NCI-H2081 treated with DMSO at 0.1 percent for 48 hours (cell line): ENCODE results near the gene ATAD2B.
"Not testable (repeated sequence)": the region's sequence is repeated elsewhere in the genome, so short reads cannot be mapped to it uniquely, and the experiment has no call there.

Experiments
- DNase-seq: peaks from one replicate; lab custom pipeline; 2025; lab: John Stamatoyannopoulos, UW

ATAD2B gene

DNA sequence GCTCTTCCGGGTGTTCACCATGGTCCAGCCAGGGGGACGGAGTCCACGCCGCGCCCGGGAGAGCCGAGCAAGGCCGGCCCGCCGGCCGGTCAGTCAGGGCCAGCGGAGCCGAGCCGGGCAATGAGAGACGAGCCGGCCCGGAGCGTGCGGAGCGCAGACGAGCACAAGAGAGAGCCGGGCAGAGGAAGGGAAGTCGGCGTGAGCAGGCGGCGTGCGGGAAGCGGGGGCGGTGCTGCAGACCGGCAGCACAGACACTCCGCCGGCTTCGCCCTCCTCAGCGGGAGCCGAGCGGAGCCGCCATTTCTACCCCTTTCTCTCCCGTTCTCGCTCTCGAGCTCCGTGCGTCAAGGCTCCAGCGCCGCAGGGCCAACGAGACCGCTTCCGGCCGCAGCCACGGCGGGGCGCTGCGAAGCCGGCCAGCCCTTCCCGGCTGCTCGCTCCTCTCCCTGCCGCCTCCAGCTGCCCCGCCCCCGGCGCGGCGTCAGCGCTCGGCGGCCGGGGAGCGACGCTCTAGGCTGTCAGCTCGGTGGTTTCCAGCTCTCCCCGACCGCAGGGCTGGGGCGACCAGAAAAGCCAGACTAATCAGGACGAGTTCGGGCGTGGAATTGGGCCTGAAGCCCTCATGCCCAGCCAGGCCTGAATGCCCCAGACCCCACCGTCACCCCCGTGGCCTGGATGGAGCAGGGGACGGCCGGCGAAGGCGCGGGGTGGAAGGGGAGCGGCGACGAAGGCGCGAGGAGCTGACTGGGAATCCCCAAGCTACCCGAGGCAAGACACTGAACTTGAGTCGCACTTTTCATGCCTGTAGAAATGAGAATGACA is at the start of gene ATAD2B:
ATAD2B (minus strand) TSS at position 374 of the 822 bp plus-strand sequence; CDS start at position 21, 353 bp downstream.
- peak; percentile 85 for DNase-seq

DNA sequence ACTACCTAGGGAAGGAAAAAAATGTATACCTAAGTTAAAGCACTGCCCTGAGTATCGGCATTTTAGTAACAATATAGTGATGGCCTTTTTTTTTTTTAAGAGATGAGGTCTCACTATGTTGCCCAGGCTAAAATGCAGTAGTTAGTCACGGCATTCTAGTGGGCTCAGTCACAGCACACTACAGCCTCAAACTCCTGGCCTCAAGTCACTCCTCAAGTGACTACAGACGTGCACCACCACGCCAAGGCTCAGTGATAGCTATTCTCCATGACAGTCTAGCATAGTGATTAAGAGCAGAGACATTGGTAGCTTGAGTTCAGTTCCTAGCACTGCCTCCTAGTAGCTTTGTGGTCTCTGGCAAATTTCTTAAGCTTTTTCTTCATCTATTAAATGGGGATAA is 40.9 kb upstream of the ATAD2B start:
- no peak for DNase-seq

DNA sequence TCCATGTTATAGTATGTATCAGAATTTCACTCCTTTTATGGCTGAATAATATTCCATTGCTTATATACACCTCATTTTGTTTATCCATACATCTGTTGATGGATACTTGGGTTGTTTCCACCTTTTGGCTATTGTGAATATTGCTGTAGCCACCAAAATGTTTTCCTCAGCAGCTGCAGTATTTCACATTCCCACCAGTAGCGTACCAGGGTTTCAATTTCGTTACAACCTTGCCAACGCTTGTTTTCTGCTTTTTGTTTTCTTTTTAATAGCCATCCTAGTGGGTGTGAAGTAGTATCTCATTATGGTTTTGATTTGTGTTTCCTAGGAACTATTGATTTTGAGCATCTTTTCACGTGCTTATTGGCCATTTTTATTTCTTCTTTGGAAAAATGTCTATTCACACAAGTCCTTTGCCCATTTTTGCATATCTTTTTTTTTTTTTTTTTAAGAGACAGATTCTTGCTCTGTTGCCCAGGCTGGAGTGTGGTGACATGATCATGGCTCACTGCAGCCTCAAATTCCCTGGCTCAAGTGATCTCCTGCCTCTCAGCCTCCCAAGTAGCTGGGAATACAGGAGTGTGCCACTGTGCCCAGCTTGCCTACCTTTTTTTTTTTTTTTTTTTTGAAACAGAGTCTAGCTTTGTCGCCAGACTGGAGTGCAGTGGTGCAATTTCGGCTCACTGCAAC is 27.5 kb upstream of the ATAD2B start:
- no peak for DNase-seq

DNA sequence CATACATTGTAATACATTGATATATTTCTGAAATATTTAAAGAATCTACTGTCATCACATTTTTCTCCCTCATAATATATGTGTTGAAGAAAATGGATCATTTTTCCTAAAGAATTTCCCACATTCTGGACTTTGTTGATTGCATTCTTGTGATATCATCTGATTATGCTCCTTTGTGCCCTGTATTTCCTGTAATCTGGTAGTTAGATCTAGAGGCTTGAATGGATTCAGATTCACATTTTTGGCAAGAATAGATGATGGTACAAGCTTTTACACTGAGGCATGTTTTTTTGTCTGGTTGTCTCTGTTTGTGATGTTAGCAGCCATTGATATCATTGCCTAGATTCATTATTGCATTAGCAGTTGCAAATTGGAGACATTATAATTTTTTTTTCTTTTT is 26.7 kb upstream of the ATAD2B start:
- no peak for DNase-seq

DNA sequence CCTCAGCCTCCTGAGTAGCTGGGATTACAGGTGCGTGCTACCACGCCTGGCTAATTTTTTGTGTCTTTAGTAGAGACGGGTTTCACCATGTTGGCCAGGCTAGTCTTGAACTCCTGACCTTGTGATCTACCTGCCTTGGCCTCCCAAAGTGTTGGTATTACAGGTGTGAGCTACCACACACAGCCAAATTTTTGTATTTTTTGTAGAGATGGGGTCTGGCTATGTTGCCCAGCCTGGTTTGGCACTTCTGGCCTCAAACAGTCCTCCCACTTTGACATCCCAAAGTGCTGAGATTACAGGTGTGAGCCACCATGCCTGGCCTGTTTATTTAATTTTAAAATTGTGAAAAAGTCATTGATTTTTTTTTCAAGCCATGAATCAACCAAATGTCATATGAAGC is 25.6 kb upstream of the ATAD2B start:
- not testable (repeated sequence) for DNase-seq

DNA sequence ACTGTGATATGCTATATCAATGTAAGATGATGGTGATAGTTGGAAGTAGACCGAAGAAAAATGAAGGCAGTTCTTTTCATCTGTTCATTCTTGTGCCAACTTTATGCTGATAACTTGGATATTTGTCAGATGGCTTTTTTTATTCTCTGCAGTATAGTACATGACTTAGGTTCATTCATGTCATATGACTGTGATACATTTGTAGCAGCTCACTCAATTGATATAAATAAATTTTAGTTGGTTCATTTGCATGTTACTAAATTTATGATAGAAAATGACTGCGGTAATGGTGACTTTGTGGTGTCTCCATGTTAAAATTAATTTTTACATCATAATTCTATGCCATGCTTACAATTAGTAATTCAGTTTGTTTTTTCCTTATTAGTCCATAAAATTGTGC is 20.4 kb upstream of the ATAD2B start:
- DNase-seq = no peak

DNA sequence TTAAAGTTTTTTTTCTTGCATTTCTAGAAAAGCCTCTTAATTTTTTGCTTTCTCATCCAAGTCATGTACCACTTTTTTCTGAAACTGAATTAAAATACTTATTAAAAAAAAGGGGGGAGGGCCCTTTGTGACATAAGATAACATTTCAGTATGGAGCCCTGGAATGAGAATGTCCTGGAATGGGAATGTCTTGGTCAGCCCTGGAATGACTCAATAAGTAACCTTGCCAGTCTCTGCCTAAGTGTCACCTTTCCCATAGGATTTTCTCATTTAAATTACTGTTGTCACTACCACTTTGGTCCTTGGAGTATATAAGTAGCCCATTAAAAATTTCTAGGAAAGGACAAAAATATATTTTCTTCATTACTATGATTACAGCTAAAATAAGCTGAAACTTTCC is 18.1 kb upstream of the ATAD2B start:
- no peak for DNase-seq

DNA sequence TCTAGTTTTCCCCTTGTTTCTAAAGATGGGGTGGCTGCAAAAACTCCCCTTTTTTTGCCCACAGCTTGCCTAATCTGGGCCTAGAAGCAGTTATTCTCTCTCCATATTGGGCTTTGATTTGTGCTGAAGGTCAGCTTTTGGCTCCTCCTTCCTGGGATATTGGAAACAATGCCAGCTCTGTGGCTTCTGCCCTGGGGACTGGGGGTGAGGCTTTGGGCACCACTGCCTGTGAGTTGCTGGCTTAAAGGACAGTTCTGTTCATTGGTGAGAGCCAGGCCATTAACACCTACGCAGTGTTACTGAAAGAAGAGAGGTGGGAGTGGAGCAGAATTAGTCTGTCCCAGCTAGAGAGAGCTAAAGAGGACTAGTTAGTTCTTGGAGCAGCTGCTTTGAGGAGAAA is 17.6 kb upstream of the ATAD2B start:
- DNase-seq = no peak

DNA sequence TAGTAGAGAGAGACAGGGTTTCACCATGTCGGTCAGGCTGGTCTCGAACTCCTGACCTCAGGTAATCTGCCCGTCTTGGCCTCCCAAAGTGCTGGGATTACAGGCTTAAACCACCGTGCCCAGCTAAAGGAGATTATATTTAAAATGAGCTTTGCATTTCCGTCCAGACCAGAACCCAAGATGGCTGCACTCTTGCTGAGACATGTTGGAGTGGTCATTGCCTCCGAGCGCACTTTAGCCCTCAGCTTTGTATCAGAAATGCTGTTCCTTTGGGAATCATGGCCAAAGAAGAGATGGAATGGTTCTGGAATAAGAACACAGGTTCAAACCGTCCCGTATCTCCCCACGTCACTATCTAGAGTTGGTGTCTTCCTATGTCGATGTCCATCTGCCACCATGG is 16.7 kb upstream of the ATAD2B start:
- DNase-seq = no peak

DNA sequence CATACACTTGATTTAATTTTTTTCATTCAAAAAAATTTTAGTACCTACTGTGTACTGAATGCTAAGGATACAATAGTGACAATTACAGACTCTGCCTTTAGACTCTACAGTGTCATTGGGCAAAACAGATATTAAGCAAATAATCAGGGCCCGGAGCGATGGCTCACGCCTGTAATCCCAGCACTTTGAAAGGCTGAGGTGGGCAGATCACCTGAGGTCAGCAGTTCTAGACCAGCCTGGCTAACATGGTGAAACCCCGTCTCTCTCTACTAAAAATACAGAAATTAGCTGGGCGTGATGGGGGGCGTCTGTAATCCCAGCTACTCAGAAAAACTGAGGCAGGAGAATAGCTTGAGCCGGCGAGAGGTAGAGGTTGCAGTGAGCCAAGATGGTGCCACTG is 14.7 kb upstream of the ATAD2B start:
- DNase-seq = no peak

DNA sequence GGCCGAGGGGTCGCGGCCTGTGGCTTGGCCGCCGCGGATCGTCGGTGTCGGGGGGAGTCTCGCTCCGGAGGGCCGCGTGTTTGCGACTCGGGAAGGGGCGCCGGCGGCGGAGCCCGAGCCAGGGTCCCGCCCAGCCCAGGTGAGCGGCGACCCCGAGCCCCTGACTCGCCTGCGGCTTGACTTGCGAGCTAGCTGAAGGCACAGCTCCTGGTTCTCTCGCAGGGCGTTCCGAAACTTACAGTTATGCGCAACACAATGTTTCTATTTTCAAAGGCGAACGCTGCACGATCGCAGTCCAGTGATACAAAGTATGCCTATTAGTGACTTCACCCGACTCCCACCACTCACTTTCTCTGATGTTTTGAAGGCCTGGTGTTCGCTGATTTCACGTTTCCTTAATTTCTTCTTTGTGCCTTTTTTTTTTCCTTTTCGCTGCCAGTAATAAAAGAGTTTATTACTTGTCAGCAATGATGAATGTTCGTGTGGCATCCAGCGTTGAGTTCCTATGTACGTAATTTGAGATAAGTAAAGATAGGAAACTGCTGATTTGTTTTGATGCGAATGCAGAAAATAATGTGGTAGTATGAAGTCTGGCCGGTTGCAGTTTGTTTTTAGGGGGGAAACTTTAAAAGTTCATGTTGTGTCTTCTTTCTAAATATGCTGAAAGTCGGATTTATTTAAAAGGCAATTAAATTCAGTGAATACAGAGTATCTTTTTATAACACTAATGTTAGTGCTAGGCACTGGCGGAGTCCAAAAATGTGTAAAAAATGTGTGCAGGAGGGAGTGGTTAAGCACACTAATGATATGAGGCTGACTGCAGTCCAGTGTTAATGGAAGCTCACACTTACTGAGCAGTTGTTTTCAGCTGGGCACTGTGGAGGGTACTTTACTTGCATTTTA is 14.0 kb upstream of the ATAD2B start:
- no peak for DNase-seq

DNA sequence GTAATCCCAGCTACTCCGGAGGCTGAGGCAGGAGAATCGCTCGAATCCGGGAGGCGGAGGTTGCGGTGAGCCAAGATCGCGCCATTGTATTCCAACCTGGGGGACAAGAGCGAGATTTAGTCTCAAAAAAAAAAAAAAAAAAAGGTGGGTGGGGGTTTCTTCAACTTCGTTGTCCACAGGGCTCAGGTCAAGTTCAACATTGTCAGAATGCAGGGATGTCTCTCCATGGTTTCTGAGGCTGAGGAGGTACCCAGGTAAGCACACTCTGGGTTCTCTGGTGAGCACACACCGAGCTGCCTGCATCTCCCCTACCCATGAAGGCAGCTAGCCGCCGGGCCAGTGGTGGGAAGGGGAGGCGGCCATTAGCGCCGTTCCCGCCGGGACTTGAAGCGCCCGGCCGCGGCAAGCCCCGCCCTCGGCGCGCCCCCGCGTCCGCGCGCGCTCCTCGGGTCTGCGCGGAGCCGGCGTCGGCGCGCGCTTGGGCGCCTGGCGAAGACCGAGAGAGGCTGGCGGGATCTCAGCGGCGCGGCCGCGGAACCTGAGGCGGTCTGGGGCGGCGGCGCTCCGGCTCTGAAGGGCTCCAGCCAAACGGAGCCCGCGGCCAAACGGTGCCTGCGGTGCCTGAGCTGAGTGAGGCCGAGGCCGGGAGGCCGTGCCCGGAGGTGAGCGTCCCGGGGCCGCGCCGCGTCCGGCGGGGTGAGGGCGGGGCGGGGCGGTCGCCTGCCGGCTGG is 13.2 kb upstream of the ATAD2B start, which contains the start of gene UBXN2A:
UBXN2A (plus strand) TSS at position 477 of the 731 bp plus-strand sequence. CDS start 17,852 bp downstream, outside the sequence.
- no peak for DNase-seq

DNA sequence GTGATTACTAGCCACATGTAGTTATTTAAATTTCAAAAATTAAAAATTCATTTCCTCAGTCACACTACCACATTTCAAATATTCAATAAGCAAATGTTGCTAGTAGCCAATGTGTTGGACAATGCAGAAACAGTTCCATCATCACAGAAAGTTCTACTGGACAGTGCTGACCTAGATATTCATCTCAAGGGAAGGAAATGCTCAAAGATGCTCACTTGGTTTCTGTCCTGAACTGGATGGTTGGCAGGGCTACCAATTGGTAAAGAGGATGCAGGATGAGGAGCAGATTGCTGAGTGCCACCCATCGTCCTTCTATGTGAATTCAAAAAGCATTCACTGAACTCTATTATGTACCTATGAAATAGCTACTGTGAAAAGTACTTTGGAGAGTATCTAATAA is 7.3 kb upstream of the ATAD2B start:
- no peak for DNase-seq

DNA sequence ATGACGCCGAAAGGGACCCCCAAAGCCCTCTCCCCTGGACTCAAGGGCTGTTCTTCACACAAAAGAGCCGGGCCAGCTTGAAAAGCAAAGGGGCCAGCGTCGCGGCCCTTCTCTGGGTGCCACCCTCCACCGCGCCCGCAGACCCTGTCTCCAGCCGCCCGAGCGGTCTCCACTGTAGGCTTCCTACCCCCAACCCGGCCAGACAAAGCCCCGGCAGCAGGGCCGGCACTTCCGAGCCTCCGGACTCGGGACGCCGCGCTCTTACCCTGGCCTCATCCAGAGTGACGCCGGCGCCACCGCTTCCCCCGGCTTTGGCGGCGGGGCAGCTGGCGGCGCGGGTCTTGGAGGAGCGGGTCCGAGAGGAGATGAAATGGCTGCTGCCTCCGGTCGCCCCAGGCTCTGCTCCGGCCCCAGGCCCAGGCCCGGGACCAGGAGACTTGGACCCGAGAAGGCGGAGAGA is 603 bp downstream of the ATAD2B start:
- no peak for DNase-seq

DNA sequence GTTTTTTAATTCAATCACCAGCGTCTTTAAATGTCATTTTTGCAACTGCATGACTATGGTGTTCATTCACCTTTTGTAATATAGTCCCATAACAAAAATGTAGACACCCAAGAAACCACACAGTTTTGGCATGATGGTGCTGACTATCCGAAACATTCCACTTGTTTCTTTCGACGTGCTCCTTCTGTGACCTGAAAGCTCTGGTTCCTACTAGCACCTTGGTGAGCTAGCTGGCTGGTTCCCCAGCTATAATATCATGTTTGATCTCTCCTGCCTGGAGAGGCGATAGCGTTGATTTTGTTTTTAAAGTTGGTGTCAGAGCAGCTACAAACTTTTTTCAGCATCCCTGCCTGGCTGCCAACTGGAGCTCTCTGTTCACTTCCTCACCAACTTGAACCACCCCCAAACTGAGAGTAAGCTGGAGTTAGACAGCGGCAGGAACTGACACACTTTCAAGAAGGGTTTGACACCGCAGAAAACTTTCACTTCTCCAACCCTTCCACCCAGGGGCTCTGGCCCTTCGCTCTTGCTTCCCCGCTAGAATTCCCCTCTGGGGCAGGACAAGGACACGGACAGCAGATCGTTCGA is 1.1 kb downstream of the ATAD2B start:
- DNase-seq = no peak

DNA sequence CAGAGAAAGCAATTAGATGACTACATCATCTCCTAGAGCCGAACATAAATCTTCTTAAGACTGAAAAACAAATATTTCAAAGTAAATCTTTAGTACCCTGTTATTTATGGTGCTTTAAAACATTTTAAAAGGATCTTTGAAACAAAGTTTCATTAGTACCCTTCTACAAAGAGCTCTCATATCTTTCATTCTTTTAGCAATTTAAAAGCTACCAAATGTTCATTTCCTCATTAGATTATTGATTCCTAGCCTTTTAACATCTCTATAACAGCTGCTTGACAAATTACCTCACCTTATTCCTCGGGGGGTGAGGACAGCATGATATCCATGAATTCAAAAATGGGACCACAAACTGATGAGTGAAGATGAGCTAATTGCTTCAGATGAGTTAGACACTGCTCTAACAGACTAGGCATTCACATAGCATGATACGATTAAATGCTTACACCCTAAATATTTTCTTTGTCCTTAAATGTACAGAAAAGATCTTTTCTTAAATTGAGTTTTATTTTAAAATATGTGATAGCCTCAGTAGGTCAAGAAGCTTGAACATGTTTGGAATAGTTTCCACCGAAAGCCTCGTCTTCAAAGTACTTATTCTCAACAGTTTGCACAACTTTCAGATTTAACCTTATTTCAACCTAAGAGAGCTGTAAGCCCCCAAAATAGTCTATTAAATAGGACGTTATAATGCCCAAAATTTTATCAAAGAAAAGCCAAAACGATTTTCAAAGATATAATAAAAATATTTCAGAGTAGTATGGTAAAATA is 2.1 kb downstream of the ATAD2B start:
- no peak for DNase-seq

DNA sequence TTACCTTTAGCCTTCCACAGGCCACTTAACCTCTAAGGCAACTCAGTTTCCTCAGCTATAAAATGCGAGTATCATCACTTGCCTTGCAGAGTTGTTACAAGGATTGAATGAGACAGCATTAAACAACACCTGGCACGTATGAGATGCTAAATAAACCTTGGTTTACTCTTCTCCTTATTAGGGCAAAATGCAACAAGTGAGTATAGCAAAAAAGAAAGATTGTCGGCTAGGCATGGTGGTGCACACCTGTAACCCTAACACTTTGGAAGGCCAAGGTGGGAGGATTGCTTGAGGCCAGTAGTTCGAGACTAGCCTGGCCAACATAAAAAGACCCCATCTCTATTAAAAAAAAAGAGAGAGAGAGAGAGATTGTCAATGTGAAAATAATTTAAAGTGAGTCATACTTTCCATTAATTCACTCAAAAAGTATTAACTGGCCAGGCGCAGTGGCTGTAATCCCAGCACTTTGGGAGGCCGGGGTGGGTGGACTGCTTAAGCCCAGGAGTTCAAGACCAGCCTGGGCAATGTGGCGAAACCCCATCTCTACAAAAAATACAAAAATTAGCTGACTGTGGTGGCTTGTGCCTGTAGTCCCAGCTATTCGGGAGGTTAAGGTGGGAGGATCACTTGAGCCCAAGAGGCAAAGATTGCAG is 8.0 kb downstream of the ATAD2B start:
- DNase-seq = no peak

DNA sequence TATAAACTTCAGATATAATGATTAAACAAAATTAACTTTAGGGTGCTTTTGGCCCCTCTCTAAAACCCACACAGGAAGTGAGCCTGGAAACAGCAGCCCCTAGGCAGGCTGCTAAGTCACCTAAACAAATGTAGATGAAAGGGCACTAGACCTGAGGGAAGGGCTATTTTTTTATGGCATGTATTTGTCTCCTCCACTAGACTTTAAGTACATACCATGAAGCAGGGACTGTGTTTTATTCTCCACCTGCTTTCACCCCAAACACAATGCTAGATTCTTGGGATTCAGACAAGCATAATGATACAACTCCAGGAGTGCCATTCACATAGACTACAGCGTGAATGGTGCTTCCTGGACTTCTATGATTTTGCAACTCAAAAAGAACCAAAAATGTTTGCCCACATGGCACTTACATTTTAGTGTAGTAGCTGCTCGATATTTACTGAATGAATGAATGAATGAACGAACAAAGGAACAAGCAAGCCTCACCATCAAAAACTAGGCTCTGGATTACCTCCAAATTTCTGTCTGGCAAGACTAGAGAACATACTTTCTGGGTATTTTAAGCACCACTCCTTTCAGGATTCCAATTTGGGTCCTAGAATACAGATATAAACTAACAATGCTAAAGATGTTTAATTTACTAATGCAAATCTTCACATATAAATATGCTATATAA is 10.1 kb downstream of the ATAD2B start:
- no peak for DNase-seq

DNA sequence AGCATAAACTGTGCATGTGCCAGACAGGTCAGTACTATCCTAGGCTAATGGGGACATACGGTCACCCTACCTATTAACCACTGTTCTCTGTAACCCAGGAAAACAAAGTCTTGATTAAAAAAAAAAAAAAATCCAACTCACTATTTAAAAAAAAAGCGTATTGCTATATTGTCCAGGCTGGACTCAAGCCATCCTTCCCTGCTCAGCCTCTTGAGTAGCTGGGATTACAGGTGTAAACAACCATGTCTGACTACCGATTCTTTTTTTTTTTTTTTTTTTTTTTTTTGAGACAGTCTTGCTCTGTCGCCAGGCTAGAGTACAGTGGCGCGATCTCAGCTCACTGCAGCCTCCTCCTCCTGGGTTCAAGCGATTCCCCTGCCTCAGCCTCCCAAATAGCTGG is 11.6 kb downstream of the ATAD2B start:
- no peak for DNase-seq
